Fibroblast of skin of right biceps (primary cell): Measurements from ENCODE around the gene TAS2R50.
A peak's percentile ranks its signal among the peaks of the same experiment; 100 is the strongest.

Source experiments
- DNase-seq: peaks from one replicate; pipeline ENCODE4 v3.0.0-alpha.2; 2013

Gene TAS2R50

GRCh38 chr12:10943167-10943566 is 43.5 kb downstream of the TAS2R50 start:
- DNase-seq: no peak

GRCh38 chr12:10941916-10942607 is 44.6 kb downstream of the TAS2R50 start:
- DNase-seq: peak; percentile 6

GRCh38 chr12:10941369-10941768 is 45.3 kb downstream of the TAS2R50 start:
- no peak for DNase-seq

- peak; percentile 78 for DNase-seq
Observed at GRCh38 chr12:10940389-10940788, 46.3 kb downstream of the TAS2R50 start.

- no peak for DNase-seq
Observed at GRCh38 chr12:10939163-10939562, 47.5 kb downstream of the TAS2R50 start, which contains the start of gene TAS2R14. TSS of gene TAS2R14 (minus strand) at chr12:10939263. CDS start at chr12:10939207, 56 bp downstream.

- no peak for DNase-seq
Observed at GRCh38 chr12:10936506-10936905, 50.2 kb downstream of the TAS2R50 start.
